Spinal cord (tissue), 10 donors: ENCODE data around the gene SMIM35. TPM values are rescaled to one million over a fixed set of nuclear protein-coding genes. Genes with fewer than 3 reads are reported as not detected.

Source experiments
- DNase-seq, 6 donors: peaks; one replicate each; pipeline versions ENCODE4 v3.0.0 to v3.0.0-alpha.2; 2013 to 2015; ENCODE audit warnings: low spot score in 6 of 6, low read depth in 4 of 6
- H3K27ac ChIP-seq: one replicate; pipeline ENCODE4 v1.5.1; 2013; ENCODE audit warnings: low read depth, low read length, control low read depth
- H3K27me3 ChIP-seq: one replicate; pipeline ENCODE4 v1.6.1; 2013; ENCODE audit warnings: low read length; ENCODE audit not compliant: control insufficient read depth, insufficient read depth
- H3K36me3 ChIP-seq: one replicate; pipeline ENCODE4 v1.6.1; 2013; ENCODE audit warnings: low read length; ENCODE audit not compliant: control insufficient read depth, insufficient read depth
- H3K4me1 ChIP-seq: one replicate; pipeline ENCODE4 v1.6.1; 2013; ENCODE audit warnings: low read length; ENCODE audit not compliant: control insufficient read depth, insufficient read depth
- H3K4me3 ChIP-seq: one replicate; pipeline ENCODE4 v1.5.1; 2013; ENCODE audit warnings: low read depth, low read length, control low read depth
- H3K9me3 ChIP-seq: one replicate; pipeline ENCODE4 v1.6.1; 2013; ENCODE audit warnings: low read length; ENCODE audit not compliant: control insufficient read depth, insufficient read depth
- WGBS: methylation state at CpG from one replicate; pipeline ENCODE4 v1.1.5; 2013; ENCODE audit warnings: missing lambda C conversion rate; ENCODE audit not compliant: insufficient coverage; 5-methylcytosine and 5-hydroxymethylcytosine counted together
- polyA plus RNA-seq, 2 donors: library from polyadenylated mRNA; unstranded; fragments of 120-200 nt; gene quantifications; one replicate each; pipeline ENCODE4 v1.2.1, GENCODE V29; 2013; ENCODE audit not compliant: insufficient read length in 2 of 2
- total RNA-seq, 2 donors: library from RNA; depleted of rRNA in 1 of 2; stranded (reverse); fragments of 120-200 nt in 1 of 2; fragments of >200 nt in 1 of 2; gene quantifications; one replicate each; pipeline versions ENCODE4 v1.2.3 to v1.2.4, GENCODE V29; 2013 to 2014
- donor health status: healthy.

The SMIM35 gene
- total and polyA plus RNA-seq, 4 donors: 0.06 to 0.20 (median 0.10) TPM; not detected in 1

DNA sequence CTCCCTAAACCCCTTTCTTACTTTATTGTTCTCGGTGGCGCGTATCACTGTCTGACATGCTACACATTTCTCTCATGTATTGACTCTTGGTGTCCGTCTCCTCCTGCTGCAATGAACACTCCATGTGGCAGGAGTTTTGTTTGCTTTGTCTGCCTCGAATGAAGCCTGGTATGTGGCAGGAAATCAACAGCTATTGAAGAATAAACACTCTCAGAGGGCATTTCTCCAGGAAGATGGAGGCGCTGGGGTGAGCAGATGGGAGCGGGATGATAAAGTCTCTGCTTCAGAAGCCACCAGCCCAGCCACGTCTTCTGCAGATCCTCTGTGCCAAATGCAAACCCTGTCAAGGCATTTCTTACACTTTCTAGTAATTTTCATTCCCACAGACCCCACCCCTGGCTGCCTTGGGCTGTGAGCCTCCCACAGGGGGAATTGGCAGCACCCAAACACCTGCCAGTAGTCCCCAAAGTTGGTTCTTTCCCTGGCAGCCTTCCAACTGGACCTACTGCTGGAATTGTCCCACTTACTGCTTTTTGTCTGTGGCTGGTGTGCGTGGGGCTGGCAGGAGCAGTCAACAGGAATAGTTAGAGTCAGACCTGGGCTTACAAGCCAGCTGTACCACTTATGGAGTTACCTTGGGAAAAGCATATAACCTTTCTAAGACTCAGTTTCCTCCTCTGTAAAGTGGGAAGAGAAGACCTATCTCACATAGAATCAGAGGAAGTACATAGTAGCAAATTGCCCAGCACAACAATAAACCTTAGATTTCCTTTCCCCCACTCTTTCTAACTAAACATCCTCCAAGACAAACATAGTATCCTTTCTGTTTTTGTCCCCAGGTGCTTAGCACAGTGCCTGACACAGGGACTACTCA is 113.9 kb downstream of the SMIM35 start:
- Histone ChIP-seq H3K27me3 (no peaks in the 10 kb centered on the region), H3K9me3 (no peaks in the 10 kb centered on the region), H3K27ac (no peak overlapping the region), H3K4me3 (no peak overlapping the region), H3K4me1 (peaks cover 12% of the 10 kb centered on the region), H3K36me3 (no peaks in the 10 kb centered on the region)
- 17% methylated on average over 6 of the region's 9 CpGs for WGBS
- DNase-seq: peak in 3 of 6 donors; percentile 17 to 96 (median 64)

DNA sequence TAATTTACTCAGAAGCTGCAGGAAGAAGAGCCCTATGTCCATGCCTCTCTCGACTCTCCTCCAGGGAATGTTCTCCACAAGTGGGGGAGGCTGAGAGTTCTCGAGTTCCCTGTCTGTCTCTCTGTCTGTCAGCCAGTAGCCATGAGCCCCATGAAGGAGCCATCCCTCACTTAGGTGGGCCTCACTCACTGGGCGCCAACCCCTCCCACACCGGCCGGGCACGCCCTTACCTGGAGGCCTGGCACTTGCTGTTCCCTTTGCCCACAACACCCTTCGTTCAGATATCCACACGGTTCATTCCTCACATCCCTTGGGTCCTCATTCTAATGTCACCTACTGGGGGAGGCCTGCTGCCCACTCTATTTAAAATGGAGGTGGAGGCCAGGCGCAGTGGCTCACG is 114.7 kb downstream of the SMIM35 start:
- H3K4me1 ChIP-seq: peaks cover 10% of the 10 kb centered on the region
- no peak for DNase-seq
- H3K9me3 ChIP-seq: no peaks in the 10 kb centered on the region
- WGBS: 95% methylated on average over 8 of the region's 10 CpGs
- H3K4me3 ChIP-seq: no peak overlapping the region
- H3K27ac ChIP-seq: no peak overlapping the region
- no peaks in the 10 kb centered on the region for H3K27me3 ChIP-seq
- H3K36me3 ChIP-seq: no peaks in the 10 kb centered on the region

DNA sequence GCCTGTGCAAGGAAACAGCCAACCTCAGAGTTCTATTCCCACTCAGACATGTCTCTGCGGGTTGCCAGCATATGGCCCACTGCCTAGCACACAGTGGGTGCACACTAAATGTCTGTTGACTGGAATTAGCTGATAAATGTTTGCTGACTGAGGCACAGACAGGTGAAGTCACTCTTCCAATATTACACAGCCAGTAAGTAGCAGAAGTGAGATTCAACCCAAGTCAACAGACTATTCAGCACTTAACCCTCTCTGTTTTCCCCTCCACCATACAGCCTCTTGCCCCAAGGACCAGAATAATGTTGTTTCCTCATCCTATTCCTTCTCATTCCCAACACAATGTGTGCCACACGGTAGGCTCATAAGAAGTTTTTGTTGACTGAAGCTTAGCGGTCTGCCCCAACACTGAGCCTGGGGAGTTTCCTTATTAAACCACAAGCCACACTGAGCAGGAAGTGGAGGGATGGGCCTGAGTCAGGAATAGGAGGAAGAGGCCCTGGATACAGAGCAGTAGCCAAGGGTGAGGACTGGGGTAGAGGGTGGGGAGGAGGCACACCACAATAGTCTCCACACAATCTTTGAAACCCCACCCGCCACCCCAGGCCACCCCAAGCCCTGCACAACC is 116.3 kb downstream of the SMIM35 start:
- 100% methylated on average over 2 of the region's 4 CpGs for WGBS
- Histone ChIP-seq H3K9me3 (no peaks in the 10 kb centered on the region), H3K4me1 (peaks cover 9% of the 10 kb centered on the region), H3K36me3 (no peaks in the 10 kb centered on the region), H3K27ac (no peak overlapping the region), H3K27me3 (no peaks in the 10 kb centered on the region), H3K4me3 (no peak overlapping the region)
- no peak for DNase-seq

- 100% methylated on average over 2 of the region's 5 CpGs for WGBS
- Histone ChIP-seq H3K27ac (no peak overlapping the region), H3K9me3 (no peaks in the 10 kb centered on the region), H3K27me3 (no peaks in the 10 kb centered on the region), H3K36me3 (no peaks in the 10 kb centered on the region), H3K4me3 (no peak overlapping the region), H3K4me1 (peaks cover 9% of the 10 kb centered on the region)
- no peak for DNase-seq
Measured at GRCh38 chr11:117969160-117969991, 117.4 kb downstream of the SMIM35 start.

DNA sequence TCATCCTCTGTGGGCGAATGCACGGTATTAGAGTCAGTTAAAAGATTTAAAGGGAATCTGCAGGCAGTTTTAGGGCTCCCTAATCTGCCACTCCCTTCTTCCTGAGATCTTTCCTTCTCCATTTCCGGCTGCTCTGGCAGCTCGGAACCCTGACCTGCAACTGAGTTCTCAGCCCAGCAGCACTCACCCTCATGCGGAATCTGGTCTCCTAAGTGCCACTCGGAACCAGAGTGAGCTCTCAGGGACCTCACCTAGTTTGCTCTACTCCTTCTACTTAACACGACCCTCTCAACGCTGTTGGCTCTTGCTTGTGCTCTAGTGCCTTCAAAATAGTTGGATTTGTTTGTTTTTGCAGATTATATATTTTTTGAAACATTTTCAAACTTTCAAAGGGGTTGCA is 119.9 kb downstream of the SMIM35 start:
- Histone ChIP-seq H3K36me3 (no peaks in the 10 kb centered on the region), H3K4me3 (no peak overlapping the region), H3K9me3 (no peaks in the 10 kb centered on the region), H3K27ac (no peak overlapping the region), H3K27me3 (no peaks in the 10 kb centered on the region), H3K4me1 (no peaks in the 10 kb centered on the region)
- no peak for DNase-seq
- WGBS: 89% methylated on average over 4 of the region's 8 CpGs

- H3K4me3 ChIP-seq: no peak overlapping the region
Measured at GRCh38 chr11:117962826-117963225, 123.9 kb downstream of the SMIM35 start.

DNA sequence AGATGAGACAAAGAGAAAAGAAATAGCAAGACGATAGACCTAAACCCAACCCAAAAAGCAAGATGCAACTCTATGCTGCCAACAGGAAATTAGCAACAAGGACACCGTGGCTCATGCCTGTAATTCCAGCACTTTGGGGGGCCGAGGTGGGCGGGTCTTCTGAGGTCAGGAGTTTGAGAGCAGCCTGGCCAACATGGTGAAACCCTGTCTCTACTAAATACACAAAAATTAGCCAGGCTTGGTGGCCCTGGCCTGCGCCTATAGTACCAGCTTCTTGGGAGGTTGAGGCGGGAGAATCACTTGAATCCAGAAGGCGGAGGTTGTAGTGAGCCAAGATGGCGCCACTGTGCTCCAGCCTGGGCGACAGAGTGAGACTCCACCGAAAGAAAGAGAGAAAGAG is 124.9 kb downstream of the SMIM35 start:
- H3K9me3 ChIP-seq: peaks cover 2% of the 10 kb centered on the region
- 89% methylated on average over 8 of the region's 10 CpGs for WGBS
- no peak overlapping the region for H3K27ac ChIP-seq
- H3K36me3 ChIP-seq: no peaks in the 10 kb centered on the region
- H3K4me1 ChIP-seq: no peaks in the 10 kb centered on the region
- no peak overlapping the region for H3K4me3 ChIP-seq
- no peak for DNase-seq
- H3K27me3 ChIP-seq: no peaks in the 10 kb centered on the region

More at GRCh38 chr11:117962826-117963225, 123.9 kb downstream of the SMIM35 start:
- no peak for DNase-seq
- no peaks in the 10 kb centered on the region for H3K4me1 ChIP-seq
- H3K36me3 ChIP-seq: no peaks in the 10 kb centered on the region
- no peaks in the 10 kb centered on the region for H3K27me3 ChIP-seq
- no peak overlapping the region for H3K27ac ChIP-seq
- 100% methylated on average over 1 of the region's 3 CpGs for WGBS
- H3K9me3 ChIP-seq: no peaks in the 10 kb centered on the region

DNA sequence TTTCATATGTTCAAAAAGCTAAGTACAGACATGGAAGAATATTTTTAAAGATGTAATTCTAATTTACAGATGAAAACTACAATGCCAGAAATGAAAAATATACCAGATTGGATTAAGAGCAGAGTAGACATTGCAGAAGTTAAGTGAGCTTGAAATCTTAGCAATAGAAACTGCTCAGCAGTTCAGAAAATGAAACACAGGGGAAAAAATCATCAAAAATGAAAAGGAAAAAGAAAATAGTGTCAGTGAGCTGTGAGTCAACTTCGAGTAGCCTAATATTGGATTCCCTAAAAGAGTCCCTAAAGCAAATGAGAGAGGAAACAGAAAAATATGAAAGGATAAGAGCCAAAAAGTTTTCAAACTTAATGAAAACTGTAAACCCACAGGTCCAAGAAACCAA is 126.4 kb downstream of the SMIM35 start:
- Histone ChIP-seq H3K9me3 (peaks cover 2% of the 10 kb centered on the region), H3K27ac (no peak overlapping the region), H3K4me3 (no peak overlapping the region), H3K4me1 (no peaks in the 10 kb centered on the region), H3K36me3 (no peaks in the 10 kb centered on the region), H3K27me3 (no peaks in the 10 kb centered on the region)
- no peak for DNase-seq
- WGBS: no CpG with 5 or more reads among the region's 1 CpG

GRCh38 chr11:117959438-117960149 is 127.2 kb downstream of the SMIM35 start:
- DNase-seq: no peak
- no peaks in the 10 kb centered on the region for H3K4me1 ChIP-seq
- H3K9me3 ChIP-seq: peaks cover 2% of the 10 kb centered on the region
- no peak overlapping the region for H3K27ac ChIP-seq
- H3K27me3 ChIP-seq: no peaks in the 10 kb centered on the region
- WGBS: 33% methylated on average over 1 of the region's 1 CpG
- H3K36me3 ChIP-seq: no peaks in the 10 kb centered on the region
- no peak overlapping the region for H3K4me3 ChIP-seq
